HG03520 (cell line): ENCODE results near the gene DENND1B.

ENCODE experiments used
- ATAC-seq: cut with Tn5 transposase; IDR thresholded peaks from one replicate; pipeline ENCODE4 v1.9.1; 2021; ENCODE audit warnings: mild to moderate bottlenecking, moderate library complexity; ENCODE audit not compliant: unreplicated experiment

Gene DENND1B

GRCh38 chr1:197472141-197472540, 303.1 kb downstream of the DENND1B start:
- ATAC-seq = no peak

DNA sequence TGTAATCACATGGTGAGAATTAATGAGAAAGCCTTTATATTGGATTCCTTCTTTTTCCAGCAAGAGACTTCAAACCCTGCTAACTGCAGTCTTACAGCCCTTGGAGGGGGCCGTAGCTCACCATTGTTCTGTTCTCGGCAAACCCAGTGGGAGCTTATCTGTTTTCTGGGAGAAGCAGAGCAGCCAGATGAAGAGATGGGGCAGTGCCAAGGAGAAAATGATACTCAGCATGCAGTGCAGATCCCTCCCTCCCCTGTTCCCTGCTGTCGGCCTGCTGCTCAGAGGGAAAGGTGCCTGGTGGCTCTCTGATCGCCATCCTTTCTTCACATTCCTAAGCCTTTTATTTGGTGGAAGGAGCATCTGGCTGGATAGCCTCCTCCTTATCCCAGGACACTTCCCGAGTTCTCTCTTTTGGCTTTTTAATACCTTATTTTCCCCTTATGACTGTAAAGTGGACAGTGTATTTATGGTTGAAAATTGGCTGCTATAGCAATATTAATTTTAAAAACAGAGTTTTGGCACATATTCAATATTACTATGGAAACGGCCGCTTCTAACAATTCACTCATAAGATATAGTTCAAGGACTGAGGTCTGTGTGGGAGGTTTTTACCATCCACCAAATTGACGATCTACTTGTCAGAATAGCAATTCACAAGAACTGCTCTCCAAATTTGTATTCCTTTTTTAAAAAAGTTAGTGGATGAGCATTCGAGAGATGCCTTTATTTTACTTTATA, 303.9 kb downstream of the DENND1B start:
- no peak for ATAC-seq

GRCh38 chr1:197470330-197470729, 304.9 kb downstream of the DENND1B start:
- ATAC-seq = no peak

DNA sequence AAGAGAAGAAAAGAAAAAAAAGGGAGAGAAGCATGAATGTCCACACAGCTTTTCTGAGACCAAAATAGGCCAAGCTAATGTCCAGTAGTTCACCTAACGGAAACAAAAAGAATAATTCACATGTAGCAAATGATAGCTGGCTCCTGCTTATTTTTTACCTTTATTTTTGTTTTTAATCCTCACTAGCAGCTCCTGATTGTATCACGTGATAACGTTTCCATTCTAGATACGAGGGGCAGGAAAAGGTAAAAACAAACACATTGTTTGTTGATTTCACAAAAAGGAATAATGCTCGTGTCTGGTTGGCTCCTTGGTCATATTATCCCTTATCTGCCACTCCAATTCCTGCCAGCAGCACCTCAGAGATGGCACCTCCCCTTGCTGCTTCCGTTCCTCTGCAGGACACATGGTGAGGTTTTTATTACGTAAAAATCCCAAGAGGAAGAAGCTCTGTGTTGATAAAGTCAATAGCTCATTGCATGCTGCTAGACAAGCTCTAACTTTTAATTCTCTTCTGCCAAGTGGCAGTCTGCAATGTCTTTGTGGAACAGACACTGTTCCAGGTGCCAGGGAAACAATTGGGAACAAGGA, 305.6 kb downstream of the DENND1B start:
- no peak for ATAC-seq

GRCh38 chr1:197468543-197469175, 306.6 kb downstream of the DENND1B start:
- ATAC-seq = no peak

DNA sequence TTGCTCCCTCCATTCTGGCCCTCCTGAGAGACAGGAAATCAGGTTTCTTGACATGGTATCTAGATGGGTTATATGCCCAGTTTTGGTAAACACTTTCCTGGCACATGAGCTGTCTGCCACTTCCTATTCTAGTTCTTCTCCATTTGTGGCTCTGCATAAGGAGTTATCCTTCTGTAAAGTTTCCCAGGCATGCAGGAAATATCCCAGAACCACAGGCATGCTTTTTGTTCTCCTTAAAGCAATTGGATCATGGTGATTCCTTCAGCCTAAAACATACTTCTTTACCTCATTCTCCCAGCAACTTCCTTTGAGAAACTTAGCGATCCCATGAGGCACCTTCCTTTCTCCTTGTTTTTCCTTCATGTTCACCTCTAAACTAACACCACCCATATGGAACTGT, 307.4 kb downstream of the DENND1B start:
- no peak for ATAC-seq

DNA sequence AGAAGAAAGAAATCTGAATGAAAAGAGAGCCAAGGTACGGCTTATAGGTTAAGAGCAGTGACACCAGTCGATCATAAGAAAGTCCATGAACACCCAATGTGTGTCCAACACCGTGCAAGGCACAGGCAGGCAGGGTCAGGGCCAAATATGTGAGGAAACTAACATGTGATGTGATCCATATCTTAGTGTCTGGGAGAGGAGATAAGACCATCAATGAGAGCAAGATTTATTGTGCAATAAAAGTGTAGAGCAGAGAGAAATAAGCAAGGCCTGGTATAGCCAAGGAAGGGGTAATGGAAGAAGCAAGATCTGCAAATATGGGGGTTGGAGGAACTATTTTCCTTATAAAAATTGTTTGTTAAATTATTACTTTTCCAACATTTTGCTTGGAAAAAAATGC, 308.5 kb downstream of the DENND1B start:
- no peak for ATAC-seq

- ATAC-seq = peak; percentile 46
Measured at GRCh38 chr1:197465528-197466327, 309.6 kb downstream of the DENND1B start.

DNA sequence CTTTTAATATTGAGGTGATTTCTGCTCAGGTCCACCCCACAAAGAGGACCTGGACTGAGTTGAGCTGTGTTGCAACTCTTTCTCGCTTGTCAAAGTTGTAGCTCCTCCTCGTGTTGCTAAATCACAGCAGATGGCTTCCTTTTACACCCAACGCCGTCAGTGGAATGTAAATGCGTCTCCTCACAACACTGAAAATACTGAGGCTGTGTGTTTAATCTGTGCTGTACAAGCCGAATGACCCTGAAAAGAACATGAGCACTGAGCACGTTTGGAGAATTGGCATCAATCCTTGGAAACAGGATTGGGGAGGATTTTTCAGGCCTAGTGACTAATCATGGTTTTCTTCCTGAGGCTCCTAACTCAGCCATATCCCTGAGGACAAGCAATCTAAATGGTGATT, 311.2 kb downstream of the DENND1B start:
- no peak for ATAC-seq

DNA sequence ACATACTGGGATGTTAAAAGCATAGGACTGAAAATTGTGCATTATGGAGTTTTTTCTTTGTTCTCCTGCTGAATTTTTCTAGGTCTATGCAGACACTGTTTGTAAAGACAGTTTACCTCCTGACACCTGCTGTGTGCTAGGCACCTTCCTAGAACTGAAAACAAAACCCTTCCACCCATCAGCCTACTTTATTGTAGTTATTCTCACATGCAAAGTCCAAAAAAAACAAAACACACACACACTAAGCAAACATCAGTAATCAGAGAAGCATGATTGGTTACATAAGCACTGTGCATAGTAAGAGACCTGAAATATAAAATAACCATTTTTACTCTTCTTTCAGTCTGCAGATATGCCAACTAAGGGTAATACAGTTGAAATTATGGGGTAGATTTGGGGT, 312.1 kb downstream of the DENND1B start:
- no peak for ATAC-seq

GRCh38 chr1:197462539-197462938, 312.7 kb downstream of the DENND1B start:
- ATAC-seq = no peak
